ENCODE data around the gene GRN.

Gene GRN

GRCh38 chr17:44310609-44311376 lies 34.3 kb upstream of the GRN start:
- Histone ChIP-seq H3K9ac (ENCODE audit: insufficient read length) (no peak overlapping the region), H3K4me3 (no peak overlapping the region), H3K9me3 (ENCODE audit: low read depth, low read length) (no peaks in the 10 kb centered on the region), H3K27ac (no peak overlapping the region), H3K36me3 (ENCODE audit: insufficient read depth, low read length) (no peaks in the 10 kb centered on the region)
- no peak for DNase-seq (ENCODE audit: low read depth, low spot score)
- TF ChIP-seq EZH2 (IDR thresholded peaks at IDR 0.05) (no peak), FOXP2 (optimal IDR thresholded peaks at IDR 0.05; ENCODE audit: control extremely low read depth, extremely low read length, insufficient read depth) (no peak), POLR2AphosphoS5 (IDR thresholded peaks at IDR 0.05; ENCODE audit: borderline replicate concordance, low read depth, low read length) (no peak)

DNA sequence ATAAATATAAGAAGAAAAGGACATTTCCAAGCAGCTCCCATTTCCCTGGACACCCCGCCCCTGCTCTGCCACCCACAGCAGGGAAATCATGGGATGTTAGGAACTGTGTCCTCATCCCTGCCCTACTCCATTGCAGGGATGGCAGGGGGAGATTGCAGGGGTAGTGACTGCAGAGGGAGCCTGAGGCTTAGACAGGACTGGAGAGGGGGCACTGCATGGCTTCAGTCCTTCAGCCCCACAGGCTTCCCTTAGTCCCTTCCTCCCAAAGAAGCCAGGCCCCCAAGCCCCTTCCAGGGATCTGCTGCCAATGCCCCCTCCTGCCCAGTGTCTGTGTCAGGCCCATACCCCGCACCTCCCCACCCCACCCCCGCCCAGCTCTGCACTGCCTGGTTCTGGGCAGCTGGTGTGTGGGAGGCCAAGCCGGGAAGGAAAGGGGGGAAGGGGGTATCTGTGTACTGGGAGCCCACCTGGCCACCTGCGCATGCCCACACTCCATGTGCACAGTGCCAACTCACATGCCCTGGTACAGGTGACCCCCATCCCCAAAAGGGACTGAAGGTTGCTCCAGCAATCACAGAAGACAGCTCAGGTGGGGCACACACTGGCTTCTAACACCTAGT lies 33.4 kb upstream of the GRN start:
- Histone ChIP-seq H3K9ac (ENCODE audit: insufficient read length) (no peak overlapping the region), H3K4me3 (no peak overlapping the region), H3K36me3 (ENCODE audit: insufficient read depth, low read length) (no peaks in the 10 kb centered on the region)

DNA sequence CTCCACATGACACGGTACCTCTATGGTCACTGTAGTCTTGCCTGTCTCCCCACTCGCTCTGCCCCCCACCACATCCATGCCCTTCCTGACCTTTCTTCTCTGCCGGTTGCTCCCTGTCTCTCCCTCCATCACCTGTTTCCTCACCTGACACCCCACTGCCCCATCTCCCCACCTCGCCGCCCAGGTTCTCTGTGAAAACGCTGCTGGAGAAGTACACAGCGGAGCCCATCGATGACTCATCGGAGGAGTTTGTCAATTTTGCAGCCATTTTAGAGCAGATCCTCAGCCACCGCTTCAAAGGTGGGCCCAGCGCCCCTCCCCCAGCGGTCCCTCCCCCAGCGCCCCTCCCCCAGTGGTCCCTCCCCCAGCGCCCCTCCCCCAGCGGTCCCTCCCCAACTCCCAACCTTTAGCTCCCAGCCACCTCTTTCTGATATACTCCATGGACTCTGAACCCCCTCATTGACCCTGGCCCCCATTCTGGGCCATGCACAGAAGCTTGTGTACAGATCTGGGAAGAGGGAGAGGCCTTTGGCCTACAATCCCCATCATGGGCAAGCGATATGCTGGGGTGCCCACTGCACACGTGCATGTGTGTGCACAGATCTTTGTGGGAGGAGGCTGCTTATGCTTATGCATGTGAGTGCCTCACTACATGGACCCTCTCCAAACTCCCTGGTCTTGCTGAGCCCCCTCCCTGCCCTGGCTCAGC lies 32.6 kb upstream of the GRN start:
- TF ChIP-seq FOXP2 (optimal IDR thresholded peaks at IDR 0.05; ENCODE audit: control extremely low read depth, extremely low read length, insufficient read depth) (no peak), EZH2 (IDR thresholded peaks at IDR 0.05) (no peak), POLR2AphosphoS5 (IDR thresholded peaks at IDR 0.05; ENCODE audit: borderline replicate concordance, low read depth, low read length) (no peak)
- Histone ChIP-seq H3K27ac (no peak overlapping the region), H3K9me3 (ENCODE audit: low read depth, low read length) (no peaks in the 10 kb centered on the region), H3K9ac (ENCODE audit: insufficient read length) (no peak overlapping the region), H3K36me3 (ENCODE audit: insufficient read depth, low read length) (no peaks in the 10 kb centered on the region), H3K4me3 (no peak overlapping the region)
- DNase-seq (ENCODE audit: low read depth, low spot score), result no peak

More for the DNA sequence above, 33.4 kb upstream of the GRN start:
- H3K27ac ChIP-seq, result no peak overlapping the region
- no peaks in the 10 kb centered on the region for H3K9me3 ChIP-seq (ENCODE audit: low read depth, low read length)
- no peak for TF ChIP-seq FOXP2 (optimal IDR thresholded peaks at IDR 0.05; ENCODE audit: control extremely low read depth, extremely low read length, insufficient read depth)
- TF ChIP-seq EZH2 (IDR thresholded peaks at IDR 0.05), result no peak
- DNase-seq (ENCODE audit: low read depth, low spot score), result no peak

DNA sequence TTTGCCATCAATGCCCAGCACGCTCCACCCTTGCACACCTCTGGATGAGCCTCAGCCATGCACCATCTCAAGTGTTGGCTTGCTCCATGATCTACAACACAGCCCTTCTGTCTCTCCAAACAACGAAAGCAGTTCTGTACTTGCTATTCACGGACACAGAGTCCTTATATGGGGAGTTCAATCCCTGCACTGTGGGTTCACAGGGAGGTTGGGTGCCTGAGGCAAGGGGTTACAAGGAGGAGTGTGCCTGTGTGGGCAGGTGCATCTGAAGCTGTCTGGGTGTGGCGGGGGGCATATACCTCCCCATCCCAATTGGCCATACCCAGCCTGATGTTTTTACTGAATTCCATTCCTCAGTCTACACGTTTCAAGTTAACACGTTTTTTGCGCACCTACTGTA lies 31.1 kb upstream of the GRN start:
- no peak overlapping the region for H3K27ac ChIP-seq
- H3K9me3 ChIP-seq (ENCODE audit: low read depth, low read length), result no peaks in the 10 kb centered on the region
- no peak overlapping the region for H3K4me3 ChIP-seq
- H3K36me3 ChIP-seq (ENCODE audit: insufficient read depth, low read length), result no peaks in the 10 kb centered on the region
- no peak for TF ChIP-seq POLR2AphosphoS5 (IDR thresholded peaks at IDR 0.05; ENCODE audit: borderline replicate concordance, low read depth, low read length)
- TF ChIP-seq FOXP2 (optimal IDR thresholded peaks at IDR 0.05; ENCODE audit: control extremely low read depth, extremely low read length, insufficient read depth), result no peak
- TF ChIP-seq EZH2 (IDR thresholded peaks at IDR 0.05), result no peak
- no peak for DNase-seq (ENCODE audit: low read depth, low spot score)
- no peak overlapping the region for H3K9ac ChIP-seq (ENCODE audit: insufficient read length)

DNA sequence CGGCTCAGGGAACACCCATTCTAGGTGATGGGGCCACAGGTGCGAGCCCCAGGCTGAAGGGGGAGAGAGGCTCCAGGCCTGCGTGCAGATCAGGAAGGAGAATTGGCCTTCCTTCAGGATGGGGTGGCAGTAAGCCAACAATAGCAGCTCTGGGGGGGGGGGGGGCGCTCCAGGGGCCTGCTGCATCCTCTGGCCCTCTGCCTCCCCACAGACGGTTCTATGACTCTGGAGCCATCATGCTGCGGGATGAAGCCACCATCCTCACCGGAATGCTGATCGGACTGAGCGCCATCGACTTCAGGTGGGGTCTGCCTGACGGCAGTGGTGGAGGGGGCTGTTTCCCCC lies 30.6 kb upstream of the GRN start:
- Histone ChIP-seq H3K9me3 (ENCODE audit: low read depth, low read length) (no peaks in the 10 kb centered on the region), H3K4me3 (no peak overlapping the region), H3K36me3 (ENCODE audit: insufficient read depth, low read length) (no peaks in the 10 kb centered on the region; the same call in 1 of the 2 replicates), H3K9ac (ENCODE audit: insufficient read length) (no peak overlapping the region), H3K27ac (no peak overlapping the region)
- DNase-seq (ENCODE audit: low read depth, low spot score), result no peak
- no peak for TF ChIP-seq EZH2 (IDR thresholded peaks at IDR 0.05)
- no peak for TF ChIP-seq POLR2AphosphoS5 (IDR thresholded peaks at IDR 0.05; ENCODE audit: borderline replicate concordance, low read depth, low read length)
- no peak for TF ChIP-seq FOXP2 (optimal IDR thresholded peaks at IDR 0.05; ENCODE audit: control extremely low read depth, extremely low read length, insufficient read depth)

DNA sequence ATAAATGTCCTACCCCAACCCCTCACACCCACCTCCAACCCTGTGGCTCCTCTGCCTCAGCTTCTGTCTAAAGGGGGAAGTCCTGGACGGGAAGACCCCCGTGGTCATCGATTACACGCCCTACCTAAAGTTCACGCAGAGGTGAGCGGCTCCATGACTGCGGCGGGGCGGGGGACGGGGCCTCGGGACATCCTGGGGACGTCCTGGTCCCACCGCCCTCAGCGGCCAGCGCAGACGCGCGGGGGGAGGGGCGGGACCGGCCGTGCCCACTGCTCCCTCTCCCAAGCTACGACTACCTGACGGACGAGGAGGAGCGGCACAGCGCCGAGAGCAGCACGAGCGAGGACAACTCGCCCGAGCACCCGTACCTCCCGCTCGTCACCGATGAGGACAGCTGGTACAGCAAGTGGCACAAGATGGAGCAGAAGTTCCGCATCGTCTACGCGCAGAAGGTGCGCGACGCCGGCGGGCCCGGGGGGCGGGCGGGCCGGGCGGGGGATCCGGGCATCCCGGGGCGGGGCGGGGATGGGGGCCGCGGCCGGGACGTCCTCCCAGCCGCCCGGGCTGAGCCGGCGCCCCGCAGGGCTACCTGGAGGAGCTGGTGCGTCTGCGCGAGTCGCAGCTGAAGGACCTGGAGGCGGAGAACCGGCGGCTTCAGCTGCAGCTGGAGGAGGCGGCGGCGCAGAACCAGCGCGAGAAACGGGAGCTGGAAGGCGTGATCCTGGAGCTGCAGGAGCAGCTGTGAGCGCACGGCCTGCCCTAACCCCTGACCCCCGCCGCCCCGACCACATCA lies 30.0 kb upstream of the GRN start:
- Histone ChIP-seq H3K9ac (ENCODE audit: insufficient read length) (no peak overlapping the region), H3K4me3 (no peak overlapping the region), H3K36me3 (ENCODE audit: insufficient read depth, low read length) (peaks cover 4% of the 10 kb centered on the region; the same call in 1 of the 2 replicates), H3K27ac (no peak overlapping the region), H3K9me3 (ENCODE audit: low read depth, low read length) (no peaks in the 10 kb centered on the region)
- no peak for DNase-seq (ENCODE audit: low read depth, low spot score)
- TF ChIP-seq POLR2AphosphoS5 (IDR thresholded peaks at IDR 0.05; ENCODE audit: borderline replicate concordance, low read depth, low read length), result no peak

DNA sequence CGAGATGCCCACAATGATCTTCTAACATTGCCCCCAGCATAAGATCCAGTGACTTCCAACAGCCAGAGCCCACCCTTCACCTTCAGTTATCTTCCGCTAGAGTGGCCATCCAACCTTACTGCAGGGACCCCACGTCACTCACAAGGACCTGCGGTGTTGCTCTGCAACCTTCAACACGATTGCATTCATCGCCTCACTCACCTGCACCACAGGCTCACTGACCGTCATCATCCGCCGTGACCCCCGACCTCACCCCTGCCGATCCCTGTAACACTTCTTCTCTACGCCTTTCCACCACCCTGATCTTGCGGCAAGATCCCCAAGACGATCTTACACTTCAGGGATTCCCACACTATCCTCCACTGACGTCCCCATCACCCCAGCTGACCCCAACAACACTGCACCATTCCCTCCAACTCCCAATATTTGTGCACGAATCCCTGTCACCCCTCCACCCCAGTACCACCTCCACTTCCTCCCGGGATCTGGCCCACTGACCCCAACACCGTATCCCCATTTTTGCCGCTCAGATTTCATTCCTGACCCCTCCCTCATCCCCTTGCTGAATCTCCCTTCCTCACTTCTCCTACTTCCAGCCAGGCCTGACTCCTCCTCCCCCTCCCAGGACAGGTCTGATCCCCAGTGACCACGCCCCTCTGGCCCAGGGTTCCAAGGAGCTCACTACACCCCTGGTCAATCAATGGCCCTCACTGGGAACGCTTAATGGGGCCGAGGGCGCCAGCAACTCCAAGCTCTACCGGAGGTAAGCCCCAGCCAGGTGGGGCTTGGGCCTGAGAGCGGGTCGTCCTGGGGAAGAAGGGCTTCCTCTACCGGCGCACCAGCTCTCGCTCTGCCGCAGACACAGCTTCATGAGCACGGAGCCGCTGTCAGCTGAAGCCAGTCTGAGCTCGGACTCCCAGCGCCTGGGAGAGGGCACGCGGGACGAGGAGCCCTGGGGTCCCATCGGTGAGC lies 29.1 kb upstream of the GRN start:
- no peak overlapping the region for H3K27ac ChIP-seq
- no peaks in the 10 kb centered on the region for H3K9me3 ChIP-seq (ENCODE audit: low read depth, low read length)
- no peak for DNase-seq (ENCODE audit: low read depth, low spot score)
- no peak for TF ChIP-seq FOXP2 (optimal IDR thresholded peaks at IDR 0.05; ENCODE audit: control extremely low read depth, extremely low read length, insufficient read depth)
- TF ChIP-seq POLR2AphosphoS5 (IDR thresholded peaks at IDR 0.05; ENCODE audit: borderline replicate concordance, low read depth, low read length), result no peak
- TF ChIP-seq EZH2 (IDR thresholded peaks at IDR 0.05), result no peak
- no peak overlapping the region for H3K9ac ChIP-seq (ENCODE audit: insufficient read length)
- H3K36me3 ChIP-seq (ENCODE audit: insufficient read depth, low read length), result peaks cover 9% of the 10 kb centered on the region; the same call in 1 of the 2 replicates
- H3K4me3 ChIP-seq, result no peak overlapping the region

Data from SK-N-MC (cell line).